Testis (tissue), 2 donors: ENCODE results near the gene ENTR1.

Experiments used
- CTCF ChIP-seq, 3 experiments: fragments of 450-650 bp in 2 of 3; fragments of 200-600 bp in 1 of 3; sonication (generic) in 1 of 3; IDR thresholded peaks; one replicate each; pipeline ENCODE4 v1.5.1; 2016 to 2019; ENCODE audit warnings: antibody characterized with exemption in 3 of 3, mild to moderate bottlenecking in 2 of 3, moderate library complexity in 1 of 3
- POLR2A ChIP-seq: fragments of 450-650 bp; IDR thresholded peaks from one replicate; pipeline ENCODE4 v1.6.1; 2017; ENCODE audit warnings: antibody characterized with exemption, mild to moderate bottlenecking, moderate library complexity

- no peak for TF ChIP-seq CTCF (IDR thresholded peaks at IDR 0.05)
- TF ChIP-seq POLR2A, result no peak
Observed at GRCh38 chr9:136437430-136437829, 27.0 kb upstream of the ENTR1 start.
